T-helper 2 cell treated with Interferon-gamma antibody and Interleukin-4, amounts not matched to agents 5 μg/mL and 100 μg/mL, for 36 hours (primary cell): ENCODE measurements around the gene GNB1.
"Not testable (repeated sequence)": the region's sequence is repeated elsewhere in the genome, so short reads cannot be mapped to it uniquely, and the experiment has no call there.

Experiments
- DNase-seq: peaks from one replicate; pipeline ENCODE4 v3.0.0; 2021; ENCODE audit warnings: low spot score
- H3K27ac Mint-ChIP-seq: one replicate; pipeline ENCODE4 v1.8.0; 2021; ENCODE audit warnings: mild to moderate bottlenecking, mixed read lengths
- H3K27me3 Mint-ChIP-seq: one replicate; pipeline ENCODE4 v1.8.0; 2021; ENCODE audit warnings: low read depth, mixed read lengths
- H3K36me3 Mint-ChIP-seq: one replicate; pipeline ENCODE4 v1.8.0; 2021; ENCODE audit warnings: low read depth, mixed read lengths
- H3K4me1 Mint-ChIP-seq: one replicate; pipeline ENCODE4 v1.8.0; 2021; ENCODE audit warnings: low read depth, mixed read lengths
- H3K4me3 Mint-ChIP-seq: one replicate; pipeline ENCODE4 v1.8.0; 2022; ENCODE audit warnings: mild to moderate bottlenecking, moderate library complexity, mixed read lengths
- H3K9me3 Mint-ChIP-seq: one replicate; pipeline ENCODE4 v1.8.0; 2021; ENCODE audit warnings: mixed read lengths

Gene GNB1

DNA sequence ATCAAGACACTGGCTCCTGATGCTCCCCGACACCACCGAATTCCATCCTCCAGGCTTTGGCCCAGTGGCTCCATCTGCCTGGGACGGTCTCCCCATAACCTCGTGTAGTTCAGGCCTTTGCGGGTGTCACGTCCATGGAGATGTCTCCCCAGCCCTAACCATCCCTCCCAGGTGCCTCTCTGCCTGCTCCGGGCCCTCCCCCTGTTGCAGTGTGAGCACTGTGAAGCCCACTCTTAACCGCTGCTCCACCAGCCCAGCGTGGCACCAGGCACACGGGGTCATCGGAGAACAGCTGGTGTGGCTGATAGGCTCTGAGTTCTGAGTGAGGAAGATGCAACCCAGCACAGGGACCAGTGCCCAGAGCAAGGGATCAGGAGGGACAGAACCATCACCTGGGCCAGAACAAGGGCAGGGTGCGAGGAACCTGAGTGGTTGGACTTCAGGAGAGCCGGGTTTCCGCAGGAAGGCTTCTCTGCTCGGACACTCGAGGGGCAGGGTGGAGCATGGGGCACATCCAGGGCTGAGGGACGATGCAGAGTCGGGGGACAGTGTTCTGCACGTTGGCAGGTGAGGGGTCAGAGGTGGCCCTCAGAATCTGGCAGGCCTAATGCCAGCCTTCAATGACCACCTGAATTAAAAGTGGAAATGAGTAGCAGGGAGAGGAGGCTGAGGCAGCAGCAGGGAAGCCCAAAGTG, 2.6 kb upstream of the GNB1 start:
- H3K27ac Mint-ChIP-seq: peak overlapping the region; percentile 41
- H3K4me1 Mint-ChIP-seq: peaks cover 21% of the 10 kb centered on the region
- no peaks in the 10 kb centered on the region for H3K27me3 Mint-ChIP-seq
- no peaks in the 10 kb centered on the region for H3K9me3 Mint-ChIP-seq
- peaks cover 6% of the 10 kb centered on the region for H3K36me3 Mint-ChIP-seq
- H3K4me3 Mint-ChIP-seq: peak overlapping the region; percentile 29
- no peak for DNase-seq

DNA sequence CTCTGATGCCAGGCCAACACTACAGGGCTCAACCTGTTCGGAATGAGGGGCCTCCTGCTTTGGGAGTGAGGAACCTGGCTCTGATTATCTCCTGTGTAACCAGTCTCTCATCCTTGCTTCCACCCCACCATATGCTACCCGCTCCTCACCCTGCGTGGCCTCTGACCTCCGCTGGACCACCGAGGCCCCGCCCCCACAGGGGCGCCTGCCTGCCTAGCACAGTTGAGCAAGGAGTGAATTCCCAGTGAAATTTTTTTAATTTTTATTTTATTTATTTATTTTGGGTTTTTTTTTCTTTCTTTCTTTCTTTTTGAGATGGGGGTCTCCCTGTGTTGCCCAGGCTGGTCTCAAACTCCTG, 1.9 kb upstream of the GNB1 start:
- no peak for DNase-seq
- Mint-ChIP-seq H3K27ac (peak overlapping the region; percentile 90), H3K9me3 (no peaks in the 10 kb centered on the region), H3K4me1 (peaks cover 25% of the 10 kb centered on the region), H3K27me3 (no peaks in the 10 kb centered on the region), H3K36me3 (peaks cover 10% of the 10 kb centered on the region), H3K4me3 (peak overlapping the region; percentile 88)

DNA sequence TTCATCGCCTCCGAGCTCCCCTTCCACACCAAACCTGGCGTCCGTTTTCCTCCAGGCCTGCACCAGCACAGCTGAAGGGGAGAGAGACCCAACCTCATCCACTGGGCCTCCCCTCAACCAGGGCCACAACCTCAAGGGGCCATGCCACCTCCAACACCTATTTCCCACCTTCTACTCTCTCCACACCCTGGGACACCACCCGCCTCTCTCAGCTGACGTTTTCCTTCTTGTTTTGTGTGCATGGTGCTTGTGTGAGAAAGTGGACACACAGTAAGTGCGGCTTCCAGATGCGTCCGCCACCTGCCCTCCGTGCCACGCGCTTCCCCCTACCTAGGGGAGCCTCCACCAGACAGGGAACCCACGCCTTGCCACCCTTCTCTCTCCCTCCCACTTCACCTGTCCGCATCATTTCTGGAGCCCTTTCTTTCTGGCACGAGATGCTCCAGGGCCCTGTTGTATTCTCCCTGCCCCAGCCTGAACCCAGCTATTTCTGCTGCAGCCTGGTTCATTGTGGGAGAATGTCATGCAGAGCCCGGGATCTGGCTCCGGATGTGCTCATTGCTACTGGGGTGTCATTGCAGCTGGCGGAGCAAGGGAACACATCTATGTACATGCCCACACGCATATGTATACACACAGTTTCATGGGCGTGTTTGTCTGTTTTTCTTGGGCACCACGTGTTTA, 1.3 kb upstream of the GNB1 start:
- H3K27me3 Mint-ChIP-seq: no peaks in the 10 kb centered on the region
- peaks cover 26% of the 10 kb centered on the region for H3K4me1 Mint-ChIP-seq
- H3K36me3 Mint-ChIP-seq: peaks cover 11% of the 10 kb centered on the region
- DNase-seq: no peak
- peak overlapping the region; percentile 90 for H3K27ac Mint-ChIP-seq
- H3K9me3 Mint-ChIP-seq: no peaks in the 10 kb centered on the region
- peak overlapping the region; percentile 88 for H3K4me3 Mint-ChIP-seq

DNA sequence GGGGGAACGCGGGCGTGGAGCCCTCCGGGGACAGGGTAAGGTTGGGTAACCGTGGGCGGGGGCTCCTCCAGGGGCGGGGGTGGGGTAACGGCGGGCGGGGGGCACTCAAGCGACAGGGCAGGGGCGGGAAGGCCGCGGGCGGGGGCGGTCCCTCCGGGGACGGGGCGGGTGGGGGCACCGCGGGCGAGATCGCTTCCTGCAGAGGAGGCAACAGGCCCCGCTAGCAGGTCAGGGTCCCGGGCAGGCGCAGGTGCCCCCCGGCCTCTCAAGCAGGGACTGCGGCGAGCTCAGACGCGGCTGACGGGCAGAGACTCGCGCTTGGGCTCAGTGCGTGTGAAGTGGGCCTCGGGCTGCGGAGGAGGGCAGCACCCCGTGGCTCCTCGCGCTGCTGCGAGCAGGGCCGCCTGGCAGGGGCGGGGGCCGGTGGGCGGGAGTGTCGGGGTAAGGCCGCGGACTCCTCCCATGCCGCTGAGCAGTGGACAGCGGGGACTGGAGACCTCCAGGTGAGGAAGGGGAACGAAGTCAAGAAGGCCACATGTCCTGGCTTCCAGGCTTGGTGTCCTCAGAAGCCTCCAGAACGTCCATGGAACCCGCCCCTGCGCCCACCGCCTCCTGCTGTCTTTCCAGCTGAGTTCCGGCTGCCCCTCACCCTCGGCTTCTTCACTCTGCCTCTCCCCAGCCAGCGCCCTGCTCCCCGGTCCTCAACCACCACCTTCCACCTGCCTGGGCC, 627 bp upstream of the GNB1 start:
- H3K36me3 Mint-ChIP-seq: peaks cover 13% of the 10 kb centered on the region

DNA sequence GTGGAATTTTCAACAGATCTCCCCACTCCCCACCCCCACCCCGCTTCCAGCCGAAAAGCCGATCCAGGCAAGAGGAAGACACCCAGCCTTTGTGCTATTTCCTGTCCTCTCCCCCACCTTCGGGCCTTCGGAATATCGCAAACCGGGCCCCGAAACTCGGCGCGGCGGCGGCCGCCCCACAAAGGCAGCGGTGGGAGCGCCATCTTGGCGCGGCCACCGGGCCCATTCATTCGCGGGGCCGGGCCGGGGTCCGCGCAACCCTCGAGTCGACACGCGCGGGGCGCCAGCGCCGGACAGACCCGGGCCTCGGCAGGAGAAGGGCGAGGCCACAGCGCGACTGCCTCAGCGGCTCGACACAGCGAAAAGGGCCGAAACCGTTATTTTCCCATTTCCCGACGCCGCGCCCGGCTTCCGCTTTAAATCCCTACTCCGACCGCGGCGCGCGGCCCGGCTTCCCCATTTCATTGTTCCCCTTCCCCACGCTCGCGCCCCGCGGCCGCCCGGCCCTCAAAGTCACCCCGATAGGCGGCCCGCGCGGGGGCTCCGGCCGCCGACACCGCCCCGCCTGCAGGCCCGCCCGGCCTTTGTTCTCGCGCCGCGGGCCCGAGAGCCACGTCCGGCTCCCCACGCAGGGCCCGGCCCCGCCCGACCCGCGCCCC, 911 bp downstream of the GNB1 start:
- Mint-ChIP-seq H3K4me1 (peaks cover 31% of the 10 kb centered on the region), H3K36me3 (peaks cover 15% of the 10 kb centered on the region), H3K9me3 (no peaks in the 10 kb centered on the region), H3K27me3 (no peaks in the 10 kb centered on the region), H3K27ac (peak overlapping the region; percentile 82), H3K4me3 (peak overlapping the region; percentile 88)
- peak; percentile 49 for DNase-seq

More for the DNA sequence above, 627 bp upstream of the GNB1 start:
- Mint-ChIP-seq H3K4me1 (peaks cover 30% of the 10 kb centered on the region), H3K4me3 (peak overlapping the region; percentile 88), H3K27ac (peak overlapping the region; percentile 90), H3K27me3 (no peaks in the 10 kb centered on the region), H3K9me3 (no peaks in the 10 kb centered on the region)
- DNase-seq: peak; percentile 47

DNA sequence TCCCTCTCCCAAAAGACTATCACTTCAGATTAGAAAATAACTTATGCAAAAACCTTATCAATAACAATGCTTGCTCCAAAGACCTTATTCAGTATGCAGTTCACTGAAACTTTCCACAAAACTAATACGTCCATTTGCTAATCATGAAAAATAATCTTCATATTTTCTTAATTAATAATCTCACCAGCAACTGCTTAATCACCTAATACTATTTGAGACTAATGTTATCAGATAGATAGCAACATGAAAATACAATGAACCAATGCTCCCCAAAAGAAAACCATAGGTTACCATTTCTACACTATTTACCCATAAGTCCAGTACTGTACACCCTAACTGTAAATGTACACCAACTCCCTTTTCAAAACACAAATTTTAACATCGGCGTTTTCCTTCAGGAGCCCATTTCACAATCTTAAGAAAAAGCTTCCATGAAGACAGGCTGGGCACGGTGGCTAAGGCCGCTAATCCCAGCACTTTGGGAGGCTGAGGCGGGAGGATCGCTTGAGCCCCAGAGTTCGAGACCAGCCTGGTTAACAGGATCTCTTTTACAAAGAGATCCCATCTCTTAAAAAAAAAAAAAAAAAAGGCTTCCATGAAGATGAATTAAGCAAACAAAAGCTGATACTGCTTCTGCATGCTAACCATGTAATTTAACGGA, 1.7 kb downstream of the GNB1 start:
- Mint-ChIP-seq H3K9me3 (no peaks in the 10 kb centered on the region), H3K4me3 (peak overlapping the region; percentile 88), H3K27me3 (no peaks in the 10 kb centered on the region), H3K36me3 (peaks cover 15% of the 10 kb centered on the region), H3K27ac (peak overlapping the region; percentile 82), H3K4me1 (peaks cover 26% of the 10 kb centered on the region)
- DNase-seq: no peak

DNA sequence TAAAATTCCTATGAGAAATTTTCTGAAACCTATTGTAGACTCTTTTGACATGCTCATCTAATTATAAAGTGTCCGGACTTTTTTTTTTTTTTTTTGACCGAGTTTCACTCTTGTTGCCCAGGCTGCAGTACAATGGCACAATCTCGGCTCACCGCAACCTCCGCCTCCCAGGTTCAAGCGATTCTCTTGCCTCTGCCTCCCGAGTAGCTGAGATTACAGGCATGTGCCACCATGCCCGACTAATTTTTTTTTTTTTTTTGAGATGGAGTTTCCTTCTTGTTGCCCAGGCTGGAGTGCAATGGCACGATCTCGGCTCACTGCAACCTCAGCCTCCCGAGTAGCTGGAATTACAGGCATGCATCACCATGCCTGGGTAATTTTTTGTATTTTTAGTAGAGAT, 7.0 kb downstream of the GNB1 start:
- H3K9me3 Mint-ChIP-seq, H3K4me3 Mint-ChIP-seq, H3K27me3 Mint-ChIP-seq, DNase-seq, H3K27ac Mint-ChIP-seq: not testable (repeated sequence)
- peaks cover 26% of the 10 kb centered on the region for H3K4me1 Mint-ChIP-seq
- H3K36me3 Mint-ChIP-seq: peaks cover 29% of the 10 kb centered on the region

DNA sequence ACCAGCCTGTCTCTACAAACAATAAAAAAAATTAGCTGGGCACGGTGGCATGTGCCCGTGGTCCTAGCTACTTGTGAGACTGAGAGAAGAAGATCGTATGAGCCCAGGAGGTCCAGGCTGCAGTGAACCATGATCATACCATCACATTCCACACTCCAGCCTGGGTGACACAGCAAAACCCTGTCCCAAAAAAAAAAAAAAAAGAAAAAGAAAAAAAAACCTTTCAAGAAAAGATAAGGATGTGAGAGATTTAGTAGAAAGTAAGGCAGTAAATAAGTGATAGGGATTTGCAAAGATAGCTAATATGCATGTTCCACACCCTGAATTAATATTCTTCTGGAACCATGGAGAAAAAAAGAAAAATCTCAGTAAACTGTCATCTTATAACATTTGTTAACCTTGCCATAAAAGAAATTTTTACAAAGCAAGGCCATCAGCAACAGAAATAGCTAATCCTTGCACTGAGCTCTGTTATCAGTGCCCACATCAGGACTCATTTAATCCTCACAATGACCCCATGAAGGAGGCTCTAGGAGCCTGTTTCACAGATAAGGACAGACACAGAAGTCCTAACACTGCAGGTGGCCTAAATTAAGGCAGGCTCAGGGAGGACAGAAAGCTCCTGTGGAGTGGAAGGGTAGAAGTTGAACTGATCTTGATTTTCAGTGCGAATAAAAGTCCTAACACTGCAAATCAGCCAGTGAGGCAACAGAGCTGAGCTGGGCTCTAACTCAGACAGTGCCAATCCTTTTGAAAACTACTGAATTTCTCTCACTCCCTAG, 7.6 kb downstream of the GNB1 start:
- DNase-seq: no peak
- Mint-ChIP-seq H3K27me3 (no peaks in the 10 kb centered on the region), H3K36me3 (peaks cover 32% of the 10 kb centered on the region), H3K4me1 (peaks cover 28% of the 10 kb centered on the region), H3K27ac (no peak overlapping the region), H3K9me3 (no peaks in the 10 kb centered on the region), H3K4me3 (no peak overlapping the region)

DNA sequence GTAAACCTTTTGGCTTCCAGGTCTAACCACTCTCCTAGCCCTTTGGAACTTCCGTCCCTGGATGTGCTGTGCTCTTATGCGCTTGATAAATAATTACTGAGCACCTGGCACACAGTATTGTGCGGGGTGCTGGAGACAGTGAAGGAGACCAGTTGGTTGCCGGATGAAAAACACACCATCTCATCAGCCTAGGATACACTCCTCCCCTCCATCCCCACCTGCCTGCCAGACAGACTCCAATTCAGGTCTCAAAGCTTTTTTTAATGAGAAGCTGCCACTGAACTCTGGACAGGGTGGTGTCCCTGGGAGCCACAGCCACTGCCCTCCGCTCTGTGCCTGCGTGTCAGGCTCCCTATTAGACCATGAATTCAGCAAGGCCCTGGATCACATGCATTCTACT, 9.2 kb downstream of the GNB1 start:
- no peak for DNase-seq
- peaks cover 26% of the 10 kb centered on the region for H3K4me1 Mint-ChIP-seq
- no peak overlapping the region for H3K27ac Mint-ChIP-seq
- H3K4me3 Mint-ChIP-seq: no peak overlapping the region
- H3K9me3 Mint-ChIP-seq: no peaks in the 10 kb centered on the region
- H3K27me3 Mint-ChIP-seq: no peaks in the 10 kb centered on the region
- H3K36me3 Mint-ChIP-seq: peaks cover 30% of the 10 kb centered on the region

DNA sequence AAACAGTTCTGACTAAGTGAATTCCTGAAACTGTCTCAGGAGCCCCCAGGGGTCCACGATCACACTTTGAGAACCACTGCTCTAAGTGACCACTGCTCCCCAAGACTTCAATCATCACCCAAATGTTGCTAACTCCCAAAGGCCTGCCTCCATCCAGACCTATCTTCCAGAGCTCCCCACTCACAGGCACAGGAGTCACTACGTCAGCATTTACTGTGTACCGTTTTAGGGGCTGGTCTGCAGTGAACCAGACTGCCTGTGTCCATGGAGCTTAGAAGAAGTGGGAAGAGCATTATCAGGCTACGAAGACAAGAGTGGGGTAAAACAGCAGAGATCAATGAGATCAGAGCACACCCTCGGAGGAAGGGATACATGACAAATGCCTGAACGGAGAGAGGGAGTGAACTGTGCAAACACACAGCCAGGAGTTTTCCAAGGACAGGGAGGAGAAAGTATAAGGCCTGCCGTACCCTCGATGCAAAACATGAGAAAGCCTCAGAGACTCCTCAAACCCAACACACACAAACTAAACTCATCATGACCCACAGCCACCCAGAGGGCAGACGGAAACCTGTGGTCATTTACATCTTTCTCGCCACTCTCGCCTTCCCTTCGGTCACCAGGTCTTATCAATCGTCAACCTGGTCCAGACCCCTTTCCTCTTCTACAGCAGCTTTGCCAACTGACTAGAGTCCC, 10.1 kb downstream of the GNB1 start:
- H3K4me1 Mint-ChIP-seq: peaks cover 31% of the 10 kb centered on the region
- H3K27ac Mint-ChIP-seq: peak overlapping the region; percentile 12

DNA sequence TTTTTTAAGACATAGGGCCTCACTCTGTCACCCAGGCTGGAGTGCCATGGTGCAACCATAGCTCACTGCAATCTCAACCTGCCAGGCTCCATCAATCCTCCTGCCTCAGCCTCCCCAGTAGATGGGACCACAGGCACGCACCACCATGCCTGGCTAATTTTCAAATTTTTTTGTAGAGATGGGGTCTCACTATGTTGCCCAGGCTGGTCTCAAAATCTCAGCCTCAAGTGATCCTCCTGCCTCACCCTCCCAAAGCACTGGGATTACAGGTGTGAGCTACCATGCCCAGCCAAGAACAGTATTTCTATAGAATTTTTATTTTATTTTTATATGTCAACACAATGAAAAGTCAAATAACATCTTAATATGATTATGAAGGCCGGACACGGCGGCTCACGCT, 10.9 kb downstream of the GNB1 start:
- Mint-ChIP-seq H3K27ac (no peak overlapping the region), H3K27me3 (no peaks in the 10 kb centered on the region), H3K9me3 (no peaks in the 10 kb centered on the region), H3K4me1 (peaks cover 34% of the 10 kb centered on the region), H3K36me3 (peaks cover 38% of the 10 kb centered on the region), H3K4me3 (no peak overlapping the region)
- DNase-seq: no peak

More for the DNA sequence above, 10.1 kb downstream of the GNB1 start:
- Mint-ChIP-seq H3K36me3 (peaks cover 33% of the 10 kb centered on the region), H3K9me3 (no peaks in the 10 kb centered on the region), H3K27me3 (no peaks in the 10 kb centered on the region), H3K4me3 (no peak overlapping the region)
- DNase-seq: no peak

DNA sequence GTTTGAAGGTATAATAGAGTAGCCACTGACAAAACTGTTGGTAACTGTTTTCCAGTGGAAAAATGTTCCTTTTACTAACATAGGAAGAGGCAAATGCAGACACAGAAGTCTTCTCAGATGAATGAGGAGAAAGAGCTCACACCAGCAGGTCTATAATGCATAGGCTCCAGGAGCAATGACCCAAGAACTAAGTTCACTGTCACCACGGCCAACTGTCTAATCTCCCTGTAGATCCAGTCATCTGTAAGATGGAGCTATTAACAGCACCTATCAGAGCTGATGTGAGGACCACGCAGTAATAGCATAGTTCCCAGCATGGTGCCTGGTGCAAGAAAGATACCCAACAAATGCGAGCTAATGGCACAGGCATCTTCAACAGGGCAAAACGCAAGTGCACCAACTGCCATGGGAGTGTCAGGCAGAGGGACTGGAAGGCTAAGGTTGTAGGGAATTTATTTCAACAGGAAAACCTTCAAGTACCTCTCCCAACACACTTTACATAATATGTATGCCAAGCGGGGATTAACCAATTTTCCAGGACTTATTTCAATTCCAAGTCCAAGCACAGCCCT, 12.9 kb downstream of the GNB1 start:
- Mint-ChIP-seq H3K9me3 (no peaks in the 10 kb centered on the region), H3K27ac (peak overlapping the region; percentile 7), H3K36me3 (peaks cover 39% of the 10 kb centered on the region), H3K4me3 (no peak overlapping the region), H3K4me1 (peaks cover 34% of the 10 kb centered on the region), H3K27me3 (no peaks in the 10 kb centered on the region)
- no peak for DNase-seq
